Type B pancreatic cell (in vitro differentiated cells): ENCODE results near the gene INO80D. TPM values are rescaled to one million over a fixed set of nuclear protein-coding genes. Genes with fewer than 3 reads are reported as not detected.

Source experiments
- DNase-seq: peaks from one replicate; pipeline ENCODE4 v3.0.0; 2021; ENCODE audit warnings: mixed read lengths; ENCODE audit not compliant: unreplicated experiment; ENCODE audit errors: extremely low spot score
- H3K27ac Mint-ChIP-seq: 2 replicates; pipeline ENCODE4 v1.8.0; 2021; ENCODE audit warnings: mild to moderate bottlenecking, mixed read lengths
- H3K27me3 Mint-ChIP-seq: 2 replicates; pipeline ENCODE4 v1.8.0; 2021; ENCODE audit warnings: mixed read lengths
- H3K36me3 Mint-ChIP-seq: 2 replicates; pipeline ENCODE4 v1.8.0; 2021; ENCODE audit warnings: mixed read lengths
- H3K4me1 Mint-ChIP-seq: one replicate; pipeline ENCODE4 v1.8.0; 2021; ENCODE audit warnings: mixed read lengths; ENCODE audit not compliant: unreplicated experiment
- H3K4me3 Mint-ChIP-seq: 2 replicates; pipeline ENCODE4 v1.8.0; 2021; ENCODE audit warnings: mild to moderate bottlenecking, mixed read lengths
- H3K9me3 Mint-ChIP-seq: 2 replicates; pipeline ENCODE4 v1.8.0; 2021; ENCODE audit warnings: mixed read lengths
- CTCF ChIP-seq: fragments of 200-600 bp; sonication (generic); conservative IDR thresholded peaks from 2 replicates; pipeline ENCODE4 v1.5.0; 2021; ENCODE audit warnings: antibody characterized with exemption, mild to moderate bottlenecking
- total RNA-seq: library from RNA; stranded (reverse); gene quantifications from 2 replicates; pipeline ENCODE4 v1.2.1, GENCODE V29; 2021; ENCODE audit warnings: low replicate concordance

The INO80D gene
- total RNA-seq, 1 donor from 2014 or later = 20.4 TPM

DNA sequence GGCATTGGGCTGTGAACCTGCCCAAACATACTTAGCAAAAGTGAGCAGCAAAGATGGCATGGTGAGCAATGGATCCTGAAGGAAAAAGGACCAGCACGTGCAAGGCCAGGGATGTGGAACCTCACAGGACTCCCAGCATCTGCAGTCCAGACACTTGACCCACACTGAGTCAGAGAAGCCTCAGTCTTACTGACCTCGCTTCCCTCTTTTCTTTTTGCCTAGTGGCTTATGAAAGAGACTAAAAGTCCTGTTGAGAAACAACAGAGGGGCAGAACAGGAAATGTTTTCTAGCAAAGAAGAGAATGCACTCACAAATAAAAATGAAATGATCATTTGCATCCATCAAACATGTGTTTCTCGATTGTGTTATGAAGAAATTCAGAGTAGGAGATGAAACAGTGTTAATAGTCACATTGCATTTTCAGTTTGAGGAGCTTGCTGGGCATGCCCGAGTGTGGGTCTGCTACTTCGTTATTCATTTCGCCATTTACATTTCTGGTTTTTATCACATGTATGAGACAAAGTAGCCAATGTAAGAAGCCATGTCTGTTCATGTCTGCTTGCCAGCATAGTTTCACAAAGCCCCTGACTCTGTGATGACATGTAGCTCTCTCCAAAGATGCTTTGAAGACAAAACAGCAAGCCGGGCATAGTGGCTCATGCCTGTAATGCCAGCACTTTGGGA lies 118.4 kb downstream of the INO80D start:
- DNase-seq = no peak
- no peaks in the 10 kb centered on the region for H3K9me3 Mint-ChIP-seq
- H3K4me3 Mint-ChIP-seq = no peak overlapping the region
- no peak for TF ChIP-seq CTCF
- no peaks in the 10 kb centered on the region for H3K36me3 Mint-ChIP-seq
- H3K27ac Mint-ChIP-seq = no peak overlapping the region
- peaks cover 4% of the 10 kb centered on the region for H3K27me3 Mint-ChIP-seq
- peaks cover 9% of the 10 kb centered on the region for H3K4me1 Mint-ChIP-seq

DNA sequence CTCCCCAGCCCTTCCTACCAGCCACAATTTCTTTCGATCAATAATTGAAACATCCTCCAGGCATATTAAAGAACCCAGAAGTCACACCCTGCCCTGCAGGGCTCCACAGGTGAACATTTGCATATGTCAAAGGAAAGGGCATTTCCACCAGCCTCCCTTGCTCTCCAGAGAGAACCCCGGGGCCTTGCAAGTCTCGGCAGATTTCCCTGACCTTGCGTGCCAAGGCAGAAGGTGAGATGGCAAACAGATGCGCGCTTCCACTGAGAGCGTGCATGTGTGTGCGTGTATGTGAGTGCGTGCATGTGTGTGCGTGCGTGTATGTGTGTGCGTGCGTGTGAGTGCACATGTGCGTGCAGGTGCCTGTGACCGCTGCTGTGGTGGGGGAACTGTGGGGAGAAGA lies 120.3 kb downstream of the INO80D start:
- no peak for DNase-seq
- no peaks in the 10 kb centered on the region for H3K36me3 Mint-ChIP-seq
- no peak overlapping the region for H3K27ac Mint-ChIP-seq
- no peaks in the 10 kb centered on the region for H3K4me1 Mint-ChIP-seq
- no peak overlapping the region for H3K4me3 Mint-ChIP-seq
- no peaks in the 10 kb centered on the region for H3K9me3 Mint-ChIP-seq
- no peak for TF ChIP-seq CTCF
- H3K27me3 Mint-ChIP-seq = peaks cover 4% of the 10 kb centered on the region

- Mint-ChIP-seq H3K4me3 (no peak overlapping the region), H3K36me3 (no peaks in the 10 kb centered on the region), H3K9me3 (no peaks in the 10 kb centered on the region), H3K27ac (no peak overlapping the region), H3K4me1 (no peaks in the 10 kb centered on the region), H3K27me3 (peaks cover 4% of the 10 kb centered on the region)
- DNase-seq = no peak
- no peak for TF ChIP-seq CTCF
These were observed 121.7 kb downstream of the INO80D start for GRCh38 chr2:205964111-205964761.

DNA sequence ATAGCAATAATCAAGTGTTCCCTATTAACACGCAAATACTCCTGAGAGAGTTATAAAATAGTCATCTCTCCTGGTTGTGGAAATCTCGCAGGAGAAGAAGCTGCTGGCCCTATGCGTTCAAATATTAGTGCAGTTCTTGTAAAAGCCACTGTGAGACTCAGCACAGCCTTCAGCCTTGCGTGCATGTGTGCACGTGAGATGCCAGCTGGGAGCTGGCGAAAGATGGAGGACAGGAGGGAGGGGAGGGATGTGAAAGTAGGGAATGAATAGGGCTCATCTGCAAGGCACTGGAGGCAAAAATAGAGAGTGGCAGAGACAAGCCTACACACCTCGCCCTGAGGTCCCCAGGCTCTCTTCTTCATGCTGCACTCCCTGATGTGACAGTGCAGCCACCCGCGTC lies 126.5 kb downstream of the INO80D start:
- H3K36me3 Mint-ChIP-seq = no peaks in the 10 kb centered on the region
- no peaks in the 10 kb centered on the region for H3K27me3 Mint-ChIP-seq
- H3K9me3 Mint-ChIP-seq = no peaks in the 10 kb centered on the region
- H3K4me3 Mint-ChIP-seq = no peak overlapping the region
- no peak overlapping the region for H3K27ac Mint-ChIP-seq
- H3K4me1 Mint-ChIP-seq = no peaks in the 10 kb centered on the region
- no peak for TF ChIP-seq CTCF
- no peak for DNase-seq

GRCh38 chr2:205957452-205958154 lies 128.4 kb downstream of the INO80D start:
- H3K36me3 Mint-ChIP-seq = no peaks in the 10 kb centered on the region
- no peak for TF ChIP-seq CTCF
- H3K27ac Mint-ChIP-seq = no peak overlapping the region
- peaks cover under 1% of the 10 kb centered on the region for H3K9me3 Mint-ChIP-seq
- no peaks in the 10 kb centered on the region for H3K27me3 Mint-ChIP-seq
- H3K4me1 Mint-ChIP-seq = no peaks in the 10 kb centered on the region
- DNase-seq = no peak
- H3K4me3 Mint-ChIP-seq = no peak overlapping the region
